OCI-LY3 (cell line): Measurements from ENCODE around the gene TBC1D8.

Experiments used
- CTCF ChIP-seq: fragments of 200-600, 300-600 bp; sonication (generic); IDR thresholded peaks from 2 replicates; pipeline ENCODE4 v1.5.1; 2014; ENCODE audit warnings: antibody characterized with exemption, low read length, low read depth
- EZH2phosphoT487 ChIP-seq: fragments of 200-600 bp; shearing (Covaris generic); IDR thresholded peaks from 2 replicates; pipeline ENCODE4 v1.6.1; 2018; ENCODE audit warnings: antibody characterized with exemption, mixed run types, low read depth

GRCh38 chr2:101146535-101146934 lies 4.6 kb downstream of the TBC1D8 start:
- TF ChIP-seq EZH2phosphoT487: no peak
- TF ChIP-seq CTCF: no peak
